ENCODE data around the gene CBX2.
"Not testable (repeated sequence)": the region's sequence is repeated elsewhere in the genome, so short reads cannot be mapped to it uniquely, and the experiment has no call there.

Gene CBX2

DNA sequence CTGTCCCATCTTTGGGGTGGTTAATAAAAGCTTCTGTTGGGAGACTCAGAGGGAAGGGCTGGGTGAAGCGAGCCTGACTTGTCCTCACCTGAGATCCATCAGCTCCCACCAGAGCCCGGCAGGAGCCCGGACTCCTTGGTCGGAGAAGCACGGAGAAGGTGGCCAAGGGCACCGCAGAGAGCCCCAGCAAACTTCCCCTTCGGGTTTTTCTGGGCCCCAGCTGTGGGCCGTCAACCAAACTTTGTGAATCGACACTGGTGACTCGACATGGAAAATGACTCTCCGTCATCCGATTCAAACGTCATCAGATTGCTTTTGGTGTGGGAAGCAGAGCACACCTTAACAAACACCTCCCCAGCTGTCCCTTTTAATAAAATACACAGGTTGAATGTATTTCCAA is 25.8 kb upstream of the CBX2 start:
- Histone ChIP-seq H2AFZ (ENCODE audit: low read depth, low read length, severe bottlenecking) (no peak overlapping the region), H3K36me3 (ENCODE audit: low read length) (no peaks in the 10 kb centered on the region), H3K9ac (ENCODE audit: low read length) (no peak overlapping the region), H3K79me2 (ENCODE audit: insufficient read depth, low read length) (no peaks in the 10 kb centered on the region), H3K27me3 (ENCODE audit: low read length) (no peaks in the 10 kb centered on the region), H3K9me2 (replicated peaks; ENCODE audit: insufficient read depth, low read length) (no peaks in the 10 kb centered on the region), H3K4me3 (ENCODE audit: insufficient read depth, low read length, poor library complexity, severe bottlenecking) (no peak overlapping the region), H3F3A (ENCODE audit: insufficient read depth) (no peaks in the 10 kb centered on the region), H4K20me1 (ENCODE audit: low read depth, low read length) (no peaks in the 10 kb centered on the region), H3K4me2 (ENCODE audit: low read depth, low read length, poor library complexity, severe bottlenecking) (no peak overlapping the region), H3K27ac (ENCODE audit: low read depth, low read length) (no peak overlapping the region), H3K9me3 (ENCODE audit: insufficient read depth, low read length) (no peaks in the 10 kb centered on the region)
- TF ChIP-seq, protein P1, sequence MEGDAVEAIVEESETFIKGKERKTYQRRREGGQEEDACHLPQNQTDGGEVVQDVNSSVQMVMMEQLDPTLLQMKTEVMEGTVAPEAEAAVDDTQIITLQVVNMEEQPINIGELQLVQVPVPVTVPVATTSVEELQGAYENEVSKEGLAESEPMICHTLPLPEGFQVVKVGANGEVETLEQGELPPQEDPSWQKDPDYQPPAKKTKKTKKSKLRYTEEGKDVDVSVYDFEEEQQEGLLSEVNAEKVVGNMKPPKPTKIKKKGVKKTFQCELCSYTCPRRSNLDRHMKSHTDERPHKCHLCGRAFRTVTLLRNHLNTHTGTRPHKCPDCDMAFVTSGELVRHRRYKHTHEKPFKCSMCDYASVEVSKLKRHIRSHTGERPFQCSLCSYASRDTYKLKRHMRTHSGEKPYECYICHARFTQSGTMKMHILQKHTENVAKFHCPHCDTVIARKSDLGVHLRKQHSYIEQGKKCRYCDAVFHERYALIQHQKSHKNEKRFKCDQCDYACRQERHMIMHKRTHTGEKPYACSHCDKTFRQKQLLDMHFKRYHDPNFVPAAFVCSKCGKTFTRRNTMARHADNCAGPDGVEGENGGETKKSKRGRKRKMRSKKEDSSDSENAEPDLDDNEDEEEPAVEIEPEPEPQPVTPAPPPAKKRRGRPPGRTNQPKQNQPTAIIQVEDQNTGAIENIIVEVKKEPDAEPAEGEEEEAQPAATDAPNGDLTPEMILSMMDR (IDR thresholded peaks at IDR 0.05; ENCODE audit: insufficient read depth, low read length, poor library complexity, severe bottlenecking), result no peak
- no peak for TF ChIP-seq EZH2phosphoT487 (conservative IDR thresholded peaks at IDR 0.05; ENCODE audit: low read length)

DNA sequence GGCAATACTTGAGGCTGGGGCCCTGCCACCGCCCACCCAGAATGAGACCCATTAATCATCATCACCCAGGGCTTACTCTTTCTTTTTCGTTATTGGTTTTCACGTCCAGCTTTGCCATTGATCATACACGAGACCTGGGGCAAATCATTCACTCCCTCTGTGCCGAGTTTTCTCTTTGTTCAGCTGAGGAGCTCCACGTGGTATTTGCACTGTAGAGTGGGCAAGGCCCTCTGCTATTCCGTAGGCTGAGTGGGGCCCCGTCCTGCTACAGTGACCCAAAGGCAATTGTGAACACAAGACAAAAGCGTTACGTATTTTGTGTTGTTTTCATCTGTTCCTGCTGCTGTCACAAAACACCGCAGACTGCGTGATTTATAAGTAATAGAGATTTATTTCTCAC is 23.6 kb upstream of the CBX2 start:
- no peaks in the 10 kb centered on the region for H3F3A ChIP-seq (ENCODE audit: insufficient read depth)

DNA sequence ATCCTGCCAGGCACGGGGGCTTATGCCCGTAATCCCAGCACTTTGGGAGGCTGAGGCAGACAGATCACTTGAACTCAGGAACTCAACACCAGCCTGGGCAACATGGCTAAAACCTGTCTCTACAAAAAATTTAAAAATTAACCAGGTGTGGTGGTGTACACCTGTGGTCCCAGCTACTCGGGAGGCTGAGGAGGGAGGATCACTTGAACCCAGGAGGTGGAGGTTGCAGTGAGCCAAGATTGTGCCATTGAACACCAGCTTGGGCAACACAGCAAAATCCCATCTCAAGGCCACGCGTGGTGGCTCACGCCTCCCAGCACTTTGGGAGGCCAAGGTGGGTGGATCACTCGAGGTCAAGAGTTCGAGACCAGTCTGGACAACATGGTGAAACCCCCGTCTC is 23.0 kb upstream of the CBX2 start:
- H3K79me2 ChIP-seq (ENCODE audit: insufficient read depth, low read length); H3K4me3 ChIP-seq (ENCODE audit: insufficient read depth, low read length, poor library complexity, severe bottlenecking); H3K9me3 ChIP-seq (ENCODE audit: insufficient read depth, low read length); H3K9ac ChIP-seq (ENCODE audit: low read length); H3K9me2 ChIP-seq (replicated peaks; ENCODE audit: insufficient read depth, low read length); H3K27ac ChIP-seq (ENCODE audit: low read depth, low read length); H3K36me3 ChIP-seq (ENCODE audit: low read length); H3K27me3 ChIP-seq (ENCODE audit: low read length); H3K4me2 ChIP-seq (ENCODE audit: low read depth, low read length, poor library complexity, severe bottlenecking); H4K20me1 ChIP-seq (ENCODE audit: low read depth, low read length); H2AFZ ChIP-seq (ENCODE audit: low read depth, low read length, severe bottlenecking); H3F3A ChIP-seq (ENCODE audit: insufficient read depth): not testable (repeated sequence)

More for the DNA sequence above, 23.6 kb upstream of the CBX2 start:
- Histone ChIP-seq H3K27me3 (ENCODE audit: low read length) (no peaks in the 10 kb centered on the region), H3K79me2 (ENCODE audit: insufficient read depth, low read length) (no peaks in the 10 kb centered on the region), H3K4me2 (ENCODE audit: low read depth, low read length, poor library complexity, severe bottlenecking) (no peak overlapping the region), H3K4me3 (ENCODE audit: insufficient read depth, low read length, poor library complexity, severe bottlenecking) (no peak overlapping the region), H3K36me3 (ENCODE audit: low read length) (no peaks in the 10 kb centered on the region), H2AFZ (ENCODE audit: low read depth, low read length, severe bottlenecking) (no peak overlapping the region), H3K9me2 (replicated peaks; ENCODE audit: insufficient read depth, low read length) (no peaks in the 10 kb centered on the region), H3K9ac (ENCODE audit: low read length) (no peak overlapping the region), H4K20me1 (ENCODE audit: low read depth, low read length) (no peaks in the 10 kb centered on the region), H3K9me3 (ENCODE audit: insufficient read depth, low read length) (no peaks in the 10 kb centered on the region), H3K27ac (ENCODE audit: low read depth, low read length) (no peak overlapping the region)
- TF ChIP-seq, protein P1 (IDR thresholded peaks at IDR 0.05; ENCODE audit: insufficient read depth, low read length, poor library complexity, severe bottlenecking), result no peak
- TF ChIP-seq EZH2phosphoT487 (conservative IDR thresholded peaks at IDR 0.05; ENCODE audit: low read length), result no peak

DNA sequence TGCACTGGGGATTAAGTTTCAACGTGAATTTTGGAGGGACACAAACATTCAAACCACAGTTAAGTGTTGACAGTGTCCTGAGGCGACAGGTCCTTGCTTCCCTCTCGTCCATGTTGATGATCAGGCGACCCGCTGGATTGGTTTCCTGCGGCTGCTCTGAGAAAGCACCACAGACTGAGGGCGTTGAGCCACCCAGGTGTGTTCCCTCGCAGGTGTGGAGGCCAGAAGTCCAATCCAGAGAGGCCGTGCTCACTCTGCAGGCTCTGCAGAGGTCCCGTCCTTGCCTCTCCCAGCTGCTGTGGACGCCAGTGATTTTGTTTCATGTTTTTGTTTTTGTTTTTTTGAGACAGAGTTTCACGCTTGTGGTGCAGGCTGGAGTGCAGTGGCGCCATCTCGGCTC is 22.4 kb upstream of the CBX2 start:
- Histone ChIP-seq H3K27ac (ENCODE audit: low read depth, low read length) (no peak overlapping the region), H3K27me3 (ENCODE audit: low read length) (no peaks in the 10 kb centered on the region)

More for the DNA sequence above, 22.4 kb upstream of the CBX2 start:
- H3K4me3 ChIP-seq (ENCODE audit: insufficient read depth, low read length, poor library complexity, severe bottlenecking), result no peak overlapping the region
- no peaks in the 10 kb centered on the region for H4K20me1 ChIP-seq (ENCODE audit: low read depth, low read length)
- no peaks in the 10 kb centered on the region for H3K9me3 ChIP-seq (ENCODE audit: insufficient read depth, low read length)
- H2AFZ ChIP-seq (ENCODE audit: low read depth, low read length, severe bottlenecking), result no peak overlapping the region
- no peaks in the 10 kb centered on the region for H3K9me2 ChIP-seq (replicated peaks; ENCODE audit: insufficient read depth, low read length)
- H3F3A ChIP-seq (ENCODE audit: insufficient read depth), result no peaks in the 10 kb centered on the region
- H3K36me3 ChIP-seq (ENCODE audit: low read length), result no peaks in the 10 kb centered on the region
- H3K4me2 ChIP-seq (ENCODE audit: low read depth, low read length, poor library complexity, severe bottlenecking), result no peak overlapping the region
- H3K79me2 ChIP-seq (ENCODE audit: insufficient read depth, low read length), result no peaks in the 10 kb centered on the region
- no peak overlapping the region for H3K9ac ChIP-seq (ENCODE audit: low read length)
- TF ChIP-seq, protein P1 (IDR thresholded peaks at IDR 0.05; ENCODE audit: insufficient read depth, low read length, poor library complexity, severe bottlenecking), result no peak
- no peak for TF ChIP-seq EZH2phosphoT487 (conservative IDR thresholded peaks at IDR 0.05; ENCODE audit: low read length)

Measured in SU-DHL-6 (cell line).